COLO668 (cell line): ENCODE data around the gene DISP2.

Experiments used
- DNase-seq: peaks from one replicate; lab custom pipeline; 2025; ENCODE audit not compliant: unreplicated experiment; lab: John Stamatoyannopoulos, UW

Gene DISP2

DNA sequence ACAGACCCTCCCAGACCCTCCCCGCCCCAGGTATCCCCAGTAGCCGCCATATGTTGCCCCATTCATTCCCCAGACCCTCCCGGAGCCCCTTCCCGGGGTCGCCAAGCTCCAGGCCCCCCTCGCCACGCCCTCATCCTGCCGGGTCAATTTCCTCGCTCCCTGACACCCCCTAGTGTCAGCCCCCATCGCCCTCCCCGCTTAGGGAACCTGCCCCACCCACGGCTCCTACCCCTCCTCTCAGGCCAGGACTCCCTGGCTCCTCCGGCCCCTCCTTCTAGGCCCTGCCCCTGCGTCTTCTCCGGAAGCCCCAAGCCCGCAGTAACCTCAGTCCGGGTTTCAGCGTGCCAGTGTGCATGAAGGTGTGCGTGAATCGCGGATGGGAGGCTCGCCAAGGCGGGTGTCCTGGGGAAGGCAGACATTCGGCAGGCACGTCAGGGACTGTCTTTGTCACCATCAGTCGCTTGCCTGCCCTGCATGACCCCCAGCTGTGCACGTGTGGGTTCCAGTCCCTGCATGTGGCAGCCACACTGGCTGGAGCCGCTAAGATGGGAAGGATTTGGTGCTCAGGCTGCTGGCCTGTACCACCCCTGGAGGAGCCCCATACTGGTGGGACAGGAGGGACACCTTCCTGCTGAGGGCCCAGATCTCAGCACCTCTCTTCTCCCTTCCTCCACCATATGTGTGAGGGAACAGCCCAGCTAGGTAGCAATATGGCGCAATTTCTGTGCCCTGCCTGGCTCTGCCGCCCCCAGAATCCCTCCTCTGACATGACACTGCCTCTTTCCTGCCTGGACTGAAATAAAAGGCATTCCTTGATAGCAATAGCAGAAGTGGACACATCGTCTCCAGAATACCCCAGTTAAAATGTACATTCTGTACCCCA lies 693 bp downstream of the DISP2 start:
- peak; percentile 41 for DNase-seq

DNA sequence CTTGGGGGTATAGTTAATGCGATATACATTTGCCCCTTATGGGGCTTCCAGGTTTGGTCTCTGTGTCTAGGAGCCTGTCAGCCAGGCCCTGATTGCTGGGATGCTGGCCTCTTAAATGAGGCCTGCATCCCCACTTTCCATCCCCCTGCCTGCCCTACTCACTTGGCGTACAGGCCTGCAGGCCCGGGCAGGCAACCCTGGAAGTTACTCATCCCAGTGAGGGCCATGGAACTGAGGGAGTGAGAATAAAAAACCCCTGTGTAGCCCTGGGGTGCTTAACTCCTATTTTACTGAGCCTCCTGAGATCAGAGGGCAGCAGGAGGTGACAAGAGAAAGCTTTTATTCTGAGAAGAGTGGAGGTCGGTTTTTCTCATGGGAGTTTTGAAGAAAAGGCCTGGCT lies 2.0 kb downstream of the DISP2 start:
- no peak for DNase-seq

DNA sequence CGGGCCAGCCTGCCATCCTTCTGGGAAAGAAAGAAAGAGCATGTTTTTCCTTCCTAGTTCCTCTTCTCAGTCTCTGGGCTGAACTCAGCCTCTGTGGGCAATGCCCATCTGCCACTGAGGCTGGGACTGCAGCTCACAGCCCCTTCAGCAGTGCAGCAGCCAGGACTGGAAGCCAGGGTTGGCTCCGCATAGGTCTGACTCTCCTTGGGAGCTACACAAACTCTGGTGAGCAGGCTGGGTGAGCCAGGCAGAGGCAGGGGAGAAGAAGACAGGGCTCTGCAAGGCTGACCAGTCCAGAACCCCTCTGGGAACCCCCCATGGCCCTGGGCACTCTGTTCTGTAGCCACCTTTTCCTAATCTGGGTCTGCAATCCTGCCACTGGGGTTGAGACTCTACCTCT lies 3.6 kb downstream of the DISP2 start:
- no peak for DNase-seq

DNA sequence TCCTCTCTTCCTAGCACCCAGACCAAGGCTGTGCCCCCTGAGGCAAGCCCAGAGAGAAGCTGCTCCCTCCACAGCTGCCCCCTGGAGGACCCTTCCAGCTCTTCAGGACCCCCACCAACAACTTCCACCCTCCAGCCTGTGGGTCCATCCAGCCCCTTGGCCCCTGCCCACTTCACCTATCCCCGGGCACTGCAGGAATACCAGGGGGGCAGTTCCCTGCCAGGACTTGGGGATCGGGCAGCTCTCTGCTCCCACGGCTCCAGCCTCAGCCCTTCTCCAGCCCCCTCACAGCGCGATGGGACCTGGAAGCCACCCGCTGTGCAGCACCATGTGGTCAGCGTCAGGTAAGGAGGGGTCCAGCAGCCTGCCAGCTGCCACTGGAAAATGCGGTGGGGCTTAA lies 5.6 kb downstream of the DISP2 start:
- no peak for DNase-seq

DNA sequence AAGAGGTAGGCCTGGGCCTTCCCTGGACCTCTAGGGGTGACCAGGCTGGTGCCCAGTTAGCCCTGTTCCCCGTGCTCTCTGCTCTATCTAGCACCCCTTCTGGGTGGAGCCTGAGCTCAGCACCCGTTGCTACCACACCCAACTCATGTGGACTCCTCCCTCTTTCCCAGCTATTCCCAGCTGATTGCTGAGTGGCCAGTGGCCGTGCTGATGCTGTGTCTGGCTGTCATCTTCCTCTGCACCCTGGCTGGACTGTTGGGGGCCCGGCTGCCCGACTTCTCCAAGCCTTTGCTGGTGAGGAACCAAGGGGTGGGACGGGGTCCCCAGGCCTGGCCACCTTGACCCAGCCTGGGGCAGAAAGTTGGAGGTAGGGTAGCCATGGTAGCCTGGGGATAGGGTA lies 6.2 kb downstream of the DISP2 start:
- DNase-seq: no peak

DNA sequence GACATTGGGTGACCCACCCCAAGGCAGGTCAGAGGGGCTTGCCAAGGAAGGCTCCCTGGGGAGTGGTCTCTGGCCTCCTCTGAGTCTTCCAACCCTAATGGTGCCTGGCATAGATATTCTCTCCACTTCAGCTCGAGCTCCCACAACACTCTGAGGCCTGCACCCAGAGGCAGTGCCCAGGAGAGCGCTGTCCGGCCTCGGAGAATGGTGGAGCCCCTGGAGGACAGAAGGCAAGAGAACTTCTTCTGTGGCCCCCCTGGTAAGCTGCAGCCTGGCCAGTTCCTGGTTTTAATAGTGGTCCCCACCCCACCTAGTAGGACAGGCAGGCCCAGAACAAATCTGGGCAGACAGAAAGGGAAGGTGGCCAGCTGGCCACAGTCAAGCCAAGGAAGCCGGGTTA lies 7.0 kb downstream of the DISP2 start:
- no peak for DNase-seq

DNA sequence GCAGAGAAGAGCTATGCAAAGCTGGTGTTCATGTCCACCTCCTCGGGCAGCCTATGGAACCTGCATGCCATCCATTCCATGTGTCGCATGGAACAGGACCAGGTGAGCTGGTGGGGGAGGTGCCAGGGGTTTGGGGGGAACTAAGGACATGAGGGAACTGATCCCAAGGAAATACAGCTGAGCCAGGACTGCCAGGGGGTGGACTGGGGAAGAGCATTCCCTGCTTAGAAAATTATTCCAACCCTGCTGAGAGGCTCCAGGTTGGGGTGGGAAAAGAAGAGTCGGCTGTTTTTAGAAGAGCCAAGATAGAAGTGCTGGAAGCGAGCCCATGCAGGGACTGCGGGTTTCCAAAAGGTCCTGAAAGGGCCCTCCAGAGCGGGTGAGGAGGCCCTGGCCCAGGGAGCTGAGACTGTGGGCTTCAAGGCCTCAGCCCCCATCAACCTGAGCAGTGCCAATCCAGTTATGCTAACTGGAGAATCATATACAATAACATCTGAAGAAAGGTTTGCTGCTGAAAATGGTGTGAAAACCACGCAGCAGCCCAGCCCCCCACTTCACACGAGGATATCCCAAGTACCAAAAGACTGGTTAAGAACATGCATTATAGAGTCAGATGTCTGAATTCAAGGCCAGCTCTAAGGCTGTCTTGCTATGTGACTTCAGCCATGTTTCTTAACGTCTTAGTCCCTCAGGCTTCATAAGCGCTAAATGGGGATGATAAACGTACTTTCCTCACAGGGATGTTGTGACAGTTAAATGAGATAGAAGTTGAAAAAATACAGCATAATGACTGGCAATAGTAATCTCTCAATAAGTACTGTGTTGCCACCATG lies 7.8 kb downstream of the DISP2 start:
- no peak for DNase-seq

DNA sequence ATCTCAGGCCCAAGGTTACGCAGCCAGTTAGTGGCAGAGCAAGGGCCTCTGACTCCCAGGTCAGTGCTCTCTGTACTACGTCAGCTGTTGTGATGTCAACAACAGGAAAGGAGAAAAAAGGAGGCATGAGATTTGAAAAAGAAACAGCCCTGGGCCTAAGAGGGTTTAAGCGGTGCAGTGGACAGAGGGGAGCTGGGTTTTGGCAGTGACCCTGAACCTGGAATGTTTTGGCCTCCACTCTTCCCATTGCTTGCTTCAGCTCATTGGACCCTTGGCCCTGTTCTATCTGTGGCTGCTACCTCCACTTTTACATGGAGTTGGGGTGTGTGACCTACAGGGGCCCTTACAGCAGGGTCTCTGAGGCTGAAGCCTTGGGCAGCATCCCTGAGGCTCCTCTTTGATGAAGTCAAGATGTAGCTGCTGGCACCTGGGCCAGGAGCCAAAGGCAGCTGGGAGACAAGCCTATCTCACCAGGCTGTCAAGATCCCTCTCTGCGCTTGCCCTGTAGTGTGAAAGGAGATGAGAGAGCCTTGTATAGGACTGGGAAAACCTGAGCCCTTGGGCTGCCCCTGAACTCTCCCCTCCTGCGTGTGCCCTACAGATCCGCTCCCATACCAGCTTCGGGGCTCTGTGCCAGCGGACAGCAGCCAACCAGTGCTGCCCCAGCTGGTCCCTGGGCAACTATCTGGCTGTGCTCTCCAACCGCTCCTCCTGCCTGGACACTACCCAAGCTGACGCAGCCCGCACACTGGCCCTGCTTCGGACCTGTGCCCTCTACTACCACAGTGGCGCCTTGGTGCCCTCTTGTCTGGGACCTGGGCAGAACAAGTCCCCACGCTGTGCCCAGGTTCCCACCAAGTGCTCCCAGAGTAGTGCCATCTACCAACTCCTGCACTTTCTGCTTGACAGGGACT lies 8.7 kb downstream of the DISP2 start:
- DNase-seq: no peak

DNA sequence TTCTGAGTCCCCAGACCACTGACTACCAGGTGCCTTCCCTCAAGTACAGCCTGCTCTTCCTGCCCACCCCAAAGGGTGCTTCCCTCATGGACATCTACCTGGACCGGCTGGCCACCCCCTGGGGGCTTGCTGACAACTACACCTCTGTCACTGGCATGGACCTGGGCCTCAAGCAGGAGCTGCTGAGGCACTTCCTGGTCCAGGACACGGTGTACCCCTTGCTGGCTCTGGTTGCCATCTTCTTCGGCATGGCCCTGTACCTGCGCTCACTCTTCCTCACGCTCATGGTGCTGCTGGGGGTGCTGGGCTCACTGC lies 9.3 kb downstream of the DISP2 start:
- no peak for DNase-seq

DNA sequence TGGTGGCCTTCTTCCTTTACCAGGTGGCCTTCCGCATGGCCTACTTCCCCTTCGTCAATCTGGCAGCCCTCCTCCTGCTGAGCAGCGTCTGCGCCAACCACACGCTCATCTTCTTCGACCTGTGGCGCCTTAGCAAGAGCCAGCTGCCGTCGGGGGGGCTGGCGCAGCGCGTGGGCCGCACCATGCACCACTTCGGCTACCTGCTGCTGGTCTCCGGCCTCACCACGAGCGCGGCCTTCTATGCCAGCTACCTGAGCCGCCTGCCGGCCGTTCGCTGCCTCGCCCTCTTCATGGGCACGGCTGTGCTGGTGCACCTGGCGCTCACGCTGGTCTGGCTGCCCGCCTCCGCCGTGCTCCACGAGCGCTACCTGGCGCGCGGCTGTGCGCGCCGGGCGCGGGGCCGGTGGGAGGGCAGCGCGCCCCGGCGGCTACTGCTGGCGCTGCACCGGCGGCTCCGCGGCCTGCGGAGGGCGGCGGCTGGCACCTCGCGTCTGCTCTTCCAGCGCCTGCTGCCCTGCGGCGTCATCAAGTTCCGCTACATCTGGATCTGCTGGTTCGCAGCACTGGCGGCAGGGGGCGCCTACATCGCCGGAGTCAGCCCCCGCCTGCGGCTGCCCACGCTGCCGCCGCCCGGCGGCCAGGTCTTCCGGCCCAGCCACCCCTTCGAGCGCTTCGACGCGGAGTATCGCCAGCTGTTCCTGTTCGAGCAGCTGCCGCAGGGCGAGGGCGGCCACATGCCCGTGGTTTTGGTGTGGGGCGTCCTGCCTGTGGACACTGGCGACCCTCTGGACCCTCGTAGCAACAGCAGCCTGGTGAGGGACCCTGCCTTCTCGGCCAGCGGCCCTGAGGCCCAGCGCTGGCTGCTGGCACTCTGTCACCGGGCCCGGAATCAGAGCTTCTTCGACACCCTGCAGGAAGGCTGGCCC lies 9.9 kb downstream of the DISP2 start:
- DNase-seq: peak; percentile 97

DNA sequence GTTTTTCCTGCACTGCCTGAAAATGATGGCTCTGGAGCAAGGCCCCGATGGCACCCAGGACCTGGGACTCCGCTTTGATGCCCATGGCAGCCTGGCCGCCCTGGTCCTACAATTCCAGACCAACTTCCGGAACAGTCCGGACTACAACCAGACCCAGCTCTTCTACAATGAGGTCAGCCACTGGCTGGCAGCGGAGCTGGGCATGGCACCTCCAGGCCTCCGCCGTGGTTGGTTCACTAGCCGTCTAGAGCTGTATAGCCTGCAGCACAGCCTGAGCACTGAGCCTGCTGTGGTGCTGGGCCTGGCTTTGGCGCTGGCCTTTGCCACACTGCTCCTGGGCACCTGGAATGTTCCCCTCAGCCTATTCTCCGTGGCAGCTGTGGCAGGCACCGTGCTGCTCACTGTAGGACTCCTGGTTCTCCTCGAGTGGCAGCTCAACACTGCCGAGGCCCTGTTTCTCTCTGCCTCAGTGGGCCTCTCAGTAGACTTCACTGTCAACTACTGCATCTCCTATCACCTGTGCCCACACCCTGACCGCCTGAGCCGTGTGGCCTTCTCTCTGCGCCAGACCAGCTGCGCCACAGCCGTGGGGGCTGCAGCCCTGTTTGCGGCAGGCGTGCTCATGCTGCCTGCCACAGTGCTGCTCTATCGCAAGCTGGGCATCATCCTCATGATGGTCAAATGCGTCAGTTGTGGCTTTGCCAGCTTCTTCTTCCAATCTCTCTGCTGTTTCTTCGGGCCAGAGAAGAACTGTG lies 10.9 kb downstream of the DISP2 start:
- no peak for DNase-seq

DNA sequence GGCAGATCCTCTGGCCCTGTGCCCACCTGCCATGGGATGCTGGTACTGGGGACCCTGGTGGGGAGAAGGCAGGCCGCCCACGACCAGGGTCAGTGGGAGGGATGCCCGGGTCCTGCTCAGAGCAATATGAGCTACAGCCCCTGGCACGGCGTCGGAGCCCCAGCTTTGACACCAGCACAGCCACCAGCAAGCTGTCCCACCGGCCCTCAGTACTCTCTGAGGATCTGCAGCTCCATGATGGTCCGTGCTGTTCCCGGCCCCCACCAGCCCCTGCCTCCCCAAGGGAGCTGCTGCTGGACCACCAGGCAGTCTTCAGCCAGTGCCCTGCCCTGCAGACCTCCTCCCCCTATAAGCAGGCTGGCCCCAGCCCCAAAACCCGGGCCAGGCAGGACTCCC lies 11.5 kb downstream of the DISP2 start:
- DNase-seq: no peak

DNA sequence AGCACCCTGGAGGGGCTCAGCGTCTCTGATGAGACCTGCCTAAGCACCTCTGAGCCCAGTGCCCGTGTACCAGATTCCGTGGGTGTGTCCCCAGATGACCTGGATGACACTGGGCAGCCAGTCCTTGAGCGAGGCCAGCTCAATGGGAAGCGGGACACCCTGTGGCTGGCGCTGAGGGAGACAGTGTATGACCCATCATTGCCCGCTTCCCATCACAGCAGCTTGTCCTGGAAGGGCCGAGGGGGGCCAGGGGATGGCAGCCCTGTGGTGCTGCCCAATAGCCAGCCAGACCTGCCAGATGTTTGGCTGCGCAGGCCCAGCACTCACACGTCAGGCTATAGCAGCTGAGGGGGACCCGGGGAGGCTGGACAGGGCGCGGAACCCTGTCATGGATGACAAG lies 12.0 kb downstream of the DISP2 start:
- DNase-seq: no peak

DNA sequence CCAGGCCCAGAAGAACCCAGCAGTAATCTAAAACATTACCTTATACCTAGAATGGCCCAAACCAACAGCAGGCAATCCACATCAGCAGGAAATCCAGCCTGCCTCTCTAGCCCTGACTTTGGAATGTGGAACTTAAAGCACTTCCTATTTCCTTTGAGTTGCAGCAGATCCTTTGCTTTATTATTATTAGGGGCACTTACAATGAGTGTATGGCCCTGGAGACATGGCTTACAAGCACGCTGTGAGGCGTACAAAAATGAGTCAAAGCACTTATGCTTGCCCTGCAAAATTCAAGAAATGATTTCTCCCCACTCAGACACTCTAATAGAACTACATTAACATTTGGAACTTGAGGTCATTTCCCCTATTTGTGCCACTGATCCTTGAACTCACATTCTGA lies 15.0 kb downstream of the DISP2 start:
- DNase-seq: no peak

DNA sequence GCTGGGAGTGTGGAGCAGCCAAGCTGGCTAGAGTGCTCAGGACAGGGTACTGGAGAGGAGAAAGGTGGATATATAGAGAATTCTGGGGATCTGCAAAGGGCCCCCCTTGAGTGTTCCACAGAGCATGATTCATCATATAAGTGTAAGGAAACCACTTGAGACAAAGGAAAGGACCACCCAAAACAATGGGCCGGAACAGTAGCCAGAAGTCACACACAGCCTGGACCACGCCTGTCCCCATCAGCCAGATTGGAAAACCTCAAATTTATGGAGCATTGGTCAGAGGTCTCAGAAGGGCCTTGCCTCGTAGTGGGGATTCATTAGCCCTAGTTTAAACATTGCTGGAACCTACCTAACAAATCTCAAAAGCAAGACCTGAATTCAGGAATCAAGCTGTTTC lies 19.6 kb downstream of the DISP2 start:
- no peak for DNase-seq

DNA sequence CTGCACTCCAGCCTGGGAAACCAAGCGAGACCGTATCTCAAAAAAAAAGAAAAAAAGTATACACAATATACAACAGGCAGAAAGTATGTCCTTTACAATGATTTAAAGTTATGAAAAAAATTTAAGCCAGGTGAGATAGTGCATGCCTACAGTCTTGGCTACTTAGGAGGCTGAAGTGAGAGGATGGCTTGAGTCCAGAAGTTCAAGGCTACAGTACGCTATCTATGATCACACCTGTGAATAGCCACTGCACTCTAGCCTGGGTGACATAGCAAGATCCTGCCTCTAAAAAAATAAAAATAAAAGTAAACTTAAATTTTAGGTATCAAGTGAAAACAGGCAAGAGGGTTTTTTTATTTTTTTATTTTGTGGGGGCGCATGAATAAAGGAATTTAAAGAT lies 21.4 kb downstream of the DISP2 start:
- no peak for DNase-seq

DNA sequence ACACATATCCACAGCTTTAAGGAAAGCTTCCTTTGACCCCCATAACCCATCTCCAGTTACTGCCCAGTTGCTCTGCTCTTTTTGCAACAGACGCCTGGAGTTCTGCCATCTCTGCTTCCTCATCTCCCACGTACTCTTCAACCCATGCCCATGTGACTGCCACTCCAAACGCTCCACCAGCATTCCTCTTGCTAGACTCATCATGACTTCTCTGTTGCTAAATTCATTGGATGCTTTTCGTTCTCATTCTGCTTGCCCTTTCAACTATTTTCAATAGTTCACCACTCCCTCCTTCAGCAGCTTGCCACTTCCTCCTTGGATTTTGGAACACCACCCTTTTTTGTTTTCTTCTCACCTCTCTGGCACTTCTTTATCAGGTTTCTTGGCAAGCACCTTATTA lies 21.8 kb downstream of the DISP2 start:
- no peak for DNase-seq

DNA sequence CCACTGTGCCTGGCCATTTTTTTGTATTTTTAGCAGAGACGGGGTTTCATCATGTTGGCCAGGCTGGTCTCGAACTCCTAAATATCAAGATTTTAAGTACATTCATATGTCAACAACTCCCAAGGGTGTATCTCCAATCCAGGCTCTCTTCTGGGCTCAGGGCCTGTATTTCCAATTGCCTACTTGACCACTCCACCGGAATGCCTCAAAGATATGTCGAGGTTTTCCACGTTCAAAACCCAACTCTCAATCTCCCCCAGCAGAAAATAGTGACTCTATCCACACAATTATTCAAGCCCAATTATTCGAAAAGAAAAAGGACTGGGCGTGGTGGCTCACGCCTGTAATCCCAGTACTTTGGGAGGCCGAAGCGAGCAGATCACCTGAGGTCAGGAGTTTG lies 22.6 kb downstream of the DISP2 start:
- no peak for DNase-seq

DNA sequence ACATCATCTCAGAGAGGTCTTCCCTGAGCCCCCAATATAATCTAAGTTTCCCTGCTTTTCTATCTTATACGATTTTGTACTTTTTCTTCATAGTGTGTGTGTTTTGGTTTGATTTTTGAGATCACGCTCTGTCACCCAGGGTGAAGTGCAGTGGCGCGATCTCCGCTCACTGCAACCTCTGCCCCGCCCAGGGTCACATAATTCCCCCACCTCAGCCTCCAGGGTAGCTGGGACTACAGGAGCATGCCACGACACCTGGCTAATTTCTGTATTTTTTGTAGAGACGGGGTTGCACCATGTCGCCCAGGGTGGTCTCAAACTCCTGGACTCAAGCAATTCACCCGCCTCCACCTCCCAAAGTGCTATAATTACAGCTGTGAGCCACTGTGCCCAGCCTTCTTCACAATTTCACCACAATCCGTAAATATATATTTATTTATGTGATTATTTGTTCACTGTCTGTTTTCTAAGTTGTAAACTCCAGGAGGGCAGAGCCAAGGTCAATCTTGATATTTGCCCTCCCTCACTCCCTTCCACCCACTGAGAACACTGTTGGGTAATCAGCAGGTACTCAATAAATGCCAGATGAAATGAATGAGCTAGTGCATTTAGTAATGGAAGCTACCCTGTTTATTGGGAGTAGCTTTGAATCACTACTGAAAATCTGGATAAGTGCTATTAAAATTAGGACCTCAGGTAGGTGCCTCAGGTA lies 24.0 kb downstream of the DISP2 start:
- DNase-seq: no peak
